ENCODE results near the gene SEMA3F.

DNA sequence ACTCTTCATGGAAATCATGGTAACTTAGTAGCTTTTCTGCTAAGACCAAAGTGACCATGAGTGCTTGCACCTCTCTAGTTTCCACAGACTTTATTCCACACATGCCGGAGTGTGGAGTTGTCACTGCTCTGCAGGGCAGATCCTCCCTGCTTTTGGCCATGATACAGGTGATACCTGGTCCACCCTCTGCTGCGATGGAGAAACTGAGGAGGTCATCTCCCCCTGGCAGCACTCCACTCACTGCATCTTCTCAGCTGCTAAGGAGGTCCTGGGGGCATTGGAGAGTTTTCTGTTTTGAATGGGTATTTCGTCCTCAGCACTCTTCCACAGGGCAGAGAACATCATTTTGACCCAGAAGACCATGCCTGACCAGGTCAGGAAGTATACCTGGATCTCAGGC is 35.3 kb upstream of the SEMA3F start:
- TF ChIP-seq, protein P1, sequence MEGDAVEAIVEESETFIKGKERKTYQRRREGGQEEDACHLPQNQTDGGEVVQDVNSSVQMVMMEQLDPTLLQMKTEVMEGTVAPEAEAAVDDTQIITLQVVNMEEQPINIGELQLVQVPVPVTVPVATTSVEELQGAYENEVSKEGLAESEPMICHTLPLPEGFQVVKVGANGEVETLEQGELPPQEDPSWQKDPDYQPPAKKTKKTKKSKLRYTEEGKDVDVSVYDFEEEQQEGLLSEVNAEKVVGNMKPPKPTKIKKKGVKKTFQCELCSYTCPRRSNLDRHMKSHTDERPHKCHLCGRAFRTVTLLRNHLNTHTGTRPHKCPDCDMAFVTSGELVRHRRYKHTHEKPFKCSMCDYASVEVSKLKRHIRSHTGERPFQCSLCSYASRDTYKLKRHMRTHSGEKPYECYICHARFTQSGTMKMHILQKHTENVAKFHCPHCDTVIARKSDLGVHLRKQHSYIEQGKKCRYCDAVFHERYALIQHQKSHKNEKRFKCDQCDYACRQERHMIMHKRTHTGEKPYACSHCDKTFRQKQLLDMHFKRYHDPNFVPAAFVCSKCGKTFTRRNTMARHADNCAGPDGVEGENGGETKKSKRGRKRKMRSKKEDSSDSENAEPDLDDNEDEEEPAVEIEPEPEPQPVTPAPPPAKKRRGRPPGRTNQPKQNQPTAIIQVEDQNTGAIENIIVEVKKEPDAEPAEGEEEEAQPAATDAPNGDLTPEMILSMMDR (IDR thresholded peaks at IDR 0.05) = no peak
- no peak for TF ChIP-seq POLR2A (IDR thresholded peaks at IDR 0.05)

Data from thyroid gland (tissue), 4 donors.